GM19328 (cell line): ENCODE results near the gene LAMC3.

Experiments used
- ATAC-seq: cut with Tn5 transposase; IDR thresholded peaks from one replicate; pipeline ENCODE4 v1.9.1; 2021; ENCODE audit warnings: mild to moderate bottlenecking, moderate library complexity; ENCODE audit not compliant: unreplicated experiment

Gene LAMC3

GRCh38 chr9:131072107-131072870, 63.3 kb downstream of the LAMC3 start:
- no peak for ATAC-seq

GRCh38 chr9:131072871-131073237, 63.9 kb downstream of the LAMC3 start:
- ATAC-seq: no peak

- ATAC-seq: no peak
Observed at GRCh38 chr9:131076347-131077195, 67.6 kb downstream of the LAMC3 start.

DNA sequence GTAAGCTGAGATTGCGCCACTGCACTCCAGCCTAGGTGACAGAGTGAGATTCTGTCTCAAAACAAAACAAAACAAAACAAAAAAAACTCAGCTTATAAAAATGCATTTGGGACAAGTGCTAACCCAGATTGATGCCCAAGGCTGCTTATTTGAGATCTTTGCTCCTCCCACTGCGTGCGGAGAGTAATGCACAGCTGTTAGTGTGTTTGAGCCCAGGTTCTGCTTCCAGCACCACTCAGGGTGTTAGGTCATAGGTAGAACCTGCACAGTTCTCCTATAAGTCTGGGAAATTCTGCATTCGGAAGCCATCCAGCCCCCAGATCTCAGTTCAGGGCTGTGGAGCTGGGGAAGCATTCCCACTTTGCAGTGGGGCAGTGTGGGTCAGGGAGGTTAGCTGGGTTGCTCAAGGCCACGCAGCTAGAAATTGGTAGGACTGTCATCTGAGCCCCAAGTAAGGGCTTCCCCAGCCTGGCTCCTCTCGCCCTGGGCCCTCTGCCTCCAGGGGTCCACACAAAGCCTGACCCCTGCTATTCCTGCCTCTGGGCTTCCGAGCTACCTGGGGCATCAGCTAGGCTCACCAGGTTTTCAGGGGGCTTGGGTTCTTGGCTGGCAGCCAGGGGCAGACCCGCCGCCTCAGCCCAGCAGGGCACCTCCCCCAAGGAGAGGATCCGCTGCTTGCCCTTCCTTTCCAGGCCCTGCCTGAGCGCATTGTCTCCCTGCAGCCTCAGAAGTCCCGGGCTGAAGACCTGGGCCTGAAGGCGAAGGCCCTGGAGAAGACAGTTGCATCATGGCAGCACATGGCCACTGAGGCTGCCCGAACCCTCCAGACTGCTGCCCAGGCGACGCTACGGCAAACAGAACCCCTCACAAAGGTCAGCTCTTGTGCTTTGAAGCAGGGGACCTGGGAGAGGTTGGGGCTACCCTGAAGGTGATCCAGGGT, 69.7 kb downstream of the LAMC3 start:
- no peak for ATAC-seq

DNA sequence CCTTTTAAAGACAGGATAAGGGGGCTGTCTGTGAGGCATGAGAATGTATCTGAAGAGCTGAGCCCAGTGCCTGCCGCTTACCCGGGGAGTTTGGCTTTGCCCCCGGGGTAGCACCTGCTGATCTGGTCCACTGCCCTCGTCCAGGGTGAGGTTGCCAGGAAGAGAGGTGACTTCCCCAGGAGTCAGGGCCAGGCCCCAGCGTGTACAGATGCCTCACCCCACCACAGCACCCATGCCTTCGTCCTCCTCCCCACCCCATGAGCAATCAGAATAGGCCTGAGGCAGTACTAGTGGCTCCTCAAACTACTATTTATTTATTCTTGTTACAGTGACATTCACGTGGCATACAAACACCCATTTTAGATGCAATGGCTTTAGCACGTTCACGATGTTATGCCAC, 71.6 kb downstream of the LAMC3 start:
- ATAC-seq: no peak

DNA sequence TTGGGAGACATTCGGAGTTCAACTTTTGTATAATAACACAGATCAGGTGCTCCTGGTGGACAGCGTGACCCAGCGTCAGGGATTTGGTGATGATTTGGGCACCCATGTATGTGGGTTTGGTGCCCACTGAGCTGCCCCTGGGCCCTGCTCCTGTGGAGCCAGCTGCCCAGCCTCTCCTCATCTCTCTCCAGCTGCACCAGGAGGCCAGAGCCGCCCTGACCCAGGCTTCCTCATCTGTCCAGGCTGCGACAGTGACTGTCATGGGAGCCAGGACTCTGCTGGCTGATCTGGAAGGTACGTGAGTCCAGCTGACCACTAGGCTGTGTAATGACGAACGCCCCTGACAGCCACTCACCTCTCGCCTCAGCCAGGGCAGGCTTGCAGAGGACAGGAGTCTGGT, 72.9 kb downstream of the LAMC3 start:
- no peak for ATAC-seq

DNA sequence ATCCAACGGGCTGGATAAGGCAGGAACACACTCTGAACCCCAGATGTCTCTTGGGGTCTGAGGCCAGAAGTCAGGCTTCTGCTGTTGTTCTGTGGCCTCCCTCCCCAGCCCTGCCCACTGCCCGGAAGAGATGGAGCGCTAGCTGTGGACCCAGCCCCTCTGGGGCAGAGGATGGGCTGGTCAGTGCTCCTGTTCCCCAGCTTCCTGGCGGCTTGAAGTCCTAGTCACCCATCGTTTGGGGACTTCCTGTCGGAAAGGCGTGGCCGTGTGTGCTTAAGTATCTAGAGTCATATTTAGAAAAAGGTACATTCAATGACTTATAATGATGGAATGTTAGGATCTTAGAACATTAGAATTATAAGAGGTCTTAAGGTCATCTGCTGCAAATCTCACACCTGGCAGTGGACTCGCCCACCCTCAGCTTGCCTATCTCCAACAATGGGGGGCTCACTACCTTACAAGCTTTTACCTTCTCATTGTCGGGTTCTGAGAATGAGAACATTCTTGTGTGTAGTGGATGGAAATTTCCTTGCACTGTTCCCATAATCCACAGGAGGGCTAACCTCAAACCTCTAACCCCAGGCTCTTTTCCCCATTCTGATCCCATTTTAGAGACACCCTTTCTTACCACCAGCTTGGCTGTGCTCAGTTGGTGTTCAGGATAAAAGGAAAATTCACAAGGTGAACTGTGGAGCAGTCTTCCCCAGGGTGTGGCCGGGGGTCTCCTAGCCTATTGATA, 74.0 kb downstream of the LAMC3 start:
- ATAC-seq: no peak

- ATAC-seq: no peak
Observed at GRCh38 chr9:131084661-131085369, 75.8 kb downstream of the LAMC3 start.

- ATAC-seq: no peak
Observed at GRCh38 chr9:131085370-131086122, 76.6 kb downstream of the LAMC3 start.

DNA sequence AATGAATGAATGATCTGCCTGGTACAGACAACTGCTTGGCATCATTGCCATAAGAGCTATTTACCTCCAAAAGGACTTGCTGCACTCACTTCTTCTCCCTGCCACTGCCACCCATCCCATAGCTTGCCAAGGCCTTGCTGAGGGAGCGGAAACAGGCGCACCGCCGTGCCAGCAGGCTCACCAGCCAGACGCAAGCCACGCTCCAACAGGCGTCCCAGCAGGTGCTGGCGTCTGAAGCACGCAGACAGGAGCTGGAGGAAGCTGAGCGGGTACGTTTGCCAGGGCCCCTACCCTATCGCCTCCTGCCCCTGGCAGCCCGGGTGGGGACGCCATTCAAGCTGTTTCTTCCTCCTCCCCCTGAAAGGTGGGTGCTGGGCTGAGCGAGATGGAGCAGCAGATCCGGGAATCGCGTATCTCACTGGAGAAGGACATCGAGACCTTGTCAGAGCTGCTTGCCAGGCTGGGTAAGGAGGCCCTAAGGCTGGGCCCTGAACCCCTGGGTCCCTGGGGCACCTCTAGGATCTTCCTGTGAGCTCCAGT, 78.5 kb downstream of the LAMC3 start:
- ATAC-seq: no peak

GRCh38 chr9:131090025-131090787, 81.2 kb downstream of the LAMC3 start:
- no peak for ATAC-seq

DNA sequence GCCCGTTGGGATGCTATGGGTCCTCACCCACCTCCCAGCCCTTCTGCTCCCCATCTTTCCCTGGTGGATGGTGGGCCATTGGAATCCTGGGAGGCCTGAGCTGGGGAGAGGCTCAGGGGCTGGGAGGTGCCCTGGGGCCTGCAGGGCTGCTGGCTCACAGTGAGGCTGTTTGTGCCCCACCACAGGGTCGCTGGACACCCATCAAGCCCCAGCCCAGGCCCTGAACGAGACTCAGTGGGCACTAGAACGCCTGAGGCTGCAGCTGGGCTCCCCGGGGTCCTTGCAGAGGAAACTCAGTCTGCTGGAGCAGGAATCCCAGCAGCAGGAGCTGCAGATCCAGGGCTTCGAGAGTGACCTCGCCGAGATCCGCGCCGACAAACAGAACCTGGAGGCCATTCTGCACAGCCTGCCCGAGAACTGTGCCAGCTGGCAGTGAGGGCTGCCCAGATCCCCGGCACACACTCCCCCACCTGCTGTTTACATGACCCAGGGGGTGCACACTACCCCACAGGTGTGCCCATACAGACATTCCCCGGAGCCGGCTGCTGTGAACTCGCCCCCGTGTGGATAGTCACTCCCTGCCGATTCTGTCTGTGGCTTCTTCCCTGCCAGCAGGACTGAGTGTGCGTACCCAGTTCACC, 82.5 kb downstream of the LAMC3 start:
- no peak for ATAC-seq

DNA sequence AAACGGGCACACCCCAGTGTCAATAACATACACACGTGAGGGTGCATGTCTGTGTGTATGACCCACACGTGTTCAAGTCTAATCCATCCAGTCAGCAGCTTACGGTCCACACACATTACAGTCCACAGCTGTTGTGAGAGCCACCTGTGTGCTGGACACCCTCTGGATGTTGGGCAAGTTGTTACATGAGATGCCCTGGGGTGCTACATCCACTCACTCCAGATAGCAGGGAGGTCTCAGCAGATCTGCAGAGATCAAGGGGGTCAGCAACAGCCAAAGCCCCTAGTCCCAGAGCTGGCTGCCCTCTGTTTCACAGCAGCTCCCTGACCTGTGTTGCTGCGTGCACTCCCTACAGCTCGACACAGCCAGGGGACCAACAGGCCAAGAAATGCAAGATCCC, 83.1 kb downstream of the LAMC3 start:
- ATAC-seq: no peak

GRCh38 chr9:131092548-131093440, 83.8 kb downstream of the LAMC3 start:
- no peak for ATAC-seq

- ATAC-seq: no peak
Observed at GRCh38 chr9:131094015-131094414, 85.0 kb downstream of the LAMC3 start.

GRCh38 chr9:131094622-131095021, 85.6 kb downstream of the LAMC3 start:
- ATAC-seq: no peak
